Kidney (tissue), 14 donors: Measurements from ENCODE around the gene ZNF672. TPM values are rescaled to one million over a fixed set of nuclear protein-coding genes. Genes with fewer than 3 reads are reported as not detected.

Source experiments
- DNase-seq, 5 donors: peaks; one replicate each; pipeline ENCODE4 v3.0.0-alpha.2; 2013 to 2020
- FAIRE-seq: peaks from 2 replicates; lab custom pipeline; 2012; peaks lifted over from hg19 to GRCh38; lab: Jason Lieb, UNC
- H3K27ac ChIP-seq, 2 donors: one replicate each; pipeline ENCODE4 v1.7.0; 2013; ENCODE audit warnings: low read depth in 2 of 2, low read length in 2 of 2, inconsistent platforms in 1 of 2
- H3K27me3 ChIP-seq: one replicate; pipeline ENCODE4 v1.7.1; 2013; ENCODE audit warnings: low read length, inconsistent platforms; ENCODE audit not compliant: control insufficient read depth, insufficient read depth
- H3K36me3 ChIP-seq, 3 donors: one replicate each; pipeline versions ENCODE4 v1.7.0 to v1.7.1; 2013; ENCODE audit warnings: low read length in 3 of 3, control low read depth in 1 of 3, inconsistent platforms in 1 of 3; ENCODE audit not compliant: insufficient read depth in 3 of 3, control insufficient read depth in 2 of 3
- H3K4me1 ChIP-seq, 3 donors: one replicate each; pipeline versions ENCODE4 v1.7.0 to v1.7.1; 2013; ENCODE audit warnings: low read length in 3 of 3, inconsistent platforms in 1 of 3, low read depth in 1 of 3; ENCODE audit not compliant: control insufficient read depth in 2 of 3, insufficient read depth in 2 of 3
- H3K4me3 ChIP-seq, 3 donors: one replicate each; pipeline versions ENCODE4 v1.7.0 to v1.8.1; 2013; ENCODE audit warnings: low read length in 3 of 3, control low read depth in 1 of 3, inconsistent platforms in 1 of 3
- H3K9ac ChIP-seq, 3 donors: one replicate each; pipeline versions ENCODE4 v1.7.0 to v1.7.1; 2013; ENCODE audit warnings: low read length in 3 of 3, control low read depth in 1 of 3, inconsistent platforms in 1 of 3
- H3K9me3 ChIP-seq, 3 donors: one replicate each; pipeline versions ENCODE4 v1.7.0 to v1.7.1; 2013; ENCODE audit warnings: low read length in 3 of 3, control low read depth in 1 of 3, inconsistent platforms in 1 of 3; ENCODE audit not compliant: control insufficient read depth in 2 of 3, insufficient read depth in 1 of 3
- intact Hi-C: fragments of 100-400 bp; cut with DNase I; formaldehyde crosslinking; loops from one replicate; pipeline ENCODE4 v1.11.1; 2022
- polyA plus RNA-seq: library from polyadenylated mRNA; stranded (reverse); fragments of 350-450 nt; fragmentation: Illumina TruSeq; extraction: RNeasy Lipid Tissue Mini Kit (QIAGEN cat#74804); gene quantifications from one replicate; pipeline ENCODE4 v1.2.3, GENCODE V29; 2014; ENCODE audit warnings: low read depth, low replicate concordance; ENCODE audit not compliant: insufficient read depth
- total RNA-seq: library from RNA; stranded (reverse); fragmentation: NEBNext Ultra II Directional; extraction: Animal tissue kit (Norgen Biotek cat#: 25700); gene quantifications from one replicate; pipeline ENCODE4 v1.2.1, GENCODE V29; 2021
- TF ChIP-seq, protein P1 (sequence below): IDR thresholded peaks from 3 replicates; pipeline ENCODE4 v1.5.1; 2012; ENCODE audit warnings: mild to moderate bottlenecking, moderate library complexity, borderline replicate concordance; ENCODE audit not compliant: insufficient read depth; ENCODE audit errors: extremely low read depth
- donor health status: control.
- donor health status: control.
- donor health status: control.
- donor health status: control.
- donor health status: control.
- donor health status: DM: yes; HTN: yes; CAD: no.
- donor health status: Normal renal cell carcinoma (clear cell type).

Gene ZNF672
- total and polyA plus RNA-seq, 2 donors from 2014 or later = 25.0 to 28.6 TPM

DNA sequence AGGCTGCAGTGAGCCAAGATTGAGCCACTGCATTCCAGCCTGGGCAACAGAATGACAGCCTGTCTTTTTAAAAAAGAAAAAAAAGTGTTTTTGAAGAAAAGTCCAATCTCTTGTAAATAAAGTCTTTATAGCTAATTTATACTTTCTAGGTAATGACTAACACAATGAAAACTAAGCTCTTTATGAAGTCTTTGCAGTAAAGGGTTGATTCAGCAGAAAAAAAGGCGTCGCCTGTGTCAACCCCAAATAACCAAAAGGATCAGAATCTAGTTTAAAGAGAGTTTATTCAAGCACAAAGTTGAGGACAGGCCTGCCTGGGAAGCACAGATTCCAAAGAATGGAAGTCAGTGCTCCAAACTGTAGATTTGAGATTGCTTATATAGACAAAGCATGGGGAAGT is 53.7 kb downstream of the ZNF672 start:
- no peaks in the 10 kb centered on the region for H3K36me3 ChIP-seq
- no peak overlapping the region for H3K4me3 ChIP-seq
- H3K4me1 ChIP-seq = no peaks in the 10 kb centered on the region
- DNase-seq = no peak
- H3K27ac ChIP-seq = no peak overlapping the region
- TF ChIP-seq, protein P1, sequence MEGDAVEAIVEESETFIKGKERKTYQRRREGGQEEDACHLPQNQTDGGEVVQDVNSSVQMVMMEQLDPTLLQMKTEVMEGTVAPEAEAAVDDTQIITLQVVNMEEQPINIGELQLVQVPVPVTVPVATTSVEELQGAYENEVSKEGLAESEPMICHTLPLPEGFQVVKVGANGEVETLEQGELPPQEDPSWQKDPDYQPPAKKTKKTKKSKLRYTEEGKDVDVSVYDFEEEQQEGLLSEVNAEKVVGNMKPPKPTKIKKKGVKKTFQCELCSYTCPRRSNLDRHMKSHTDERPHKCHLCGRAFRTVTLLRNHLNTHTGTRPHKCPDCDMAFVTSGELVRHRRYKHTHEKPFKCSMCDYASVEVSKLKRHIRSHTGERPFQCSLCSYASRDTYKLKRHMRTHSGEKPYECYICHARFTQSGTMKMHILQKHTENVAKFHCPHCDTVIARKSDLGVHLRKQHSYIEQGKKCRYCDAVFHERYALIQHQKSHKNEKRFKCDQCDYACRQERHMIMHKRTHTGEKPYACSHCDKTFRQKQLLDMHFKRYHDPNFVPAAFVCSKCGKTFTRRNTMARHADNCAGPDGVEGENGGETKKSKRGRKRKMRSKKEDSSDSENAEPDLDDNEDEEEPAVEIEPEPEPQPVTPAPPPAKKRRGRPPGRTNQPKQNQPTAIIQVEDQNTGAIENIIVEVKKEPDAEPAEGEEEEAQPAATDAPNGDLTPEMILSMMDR = no peak
- H3K9ac ChIP-seq = no peak overlapping the region
- no peaks in the 10 kb centered on the region for H3K27me3 ChIP-seq
- FAIRE-seq = no peak
- intact Hi-C loops = no loop called here
- no peaks in the 10 kb centered on the region for H3K9me3 ChIP-seq

- no peak for FAIRE-seq
- Histone ChIP-seq H3K9me3 (no peaks in the 10 kb centered on the region), H3K9ac (no peak overlapping the region), H3K4me1 (no peaks in the 10 kb centered on the region), H3K4me3 (no peak overlapping the region), H3K27ac (no peak overlapping the region), H3K27me3 (no peaks in the 10 kb centered on the region), H3K36me3 (no peaks in the 10 kb centered on the region)
- DNase-seq = no peak
- intact Hi-C loops = no loop called here
- TF ChIP-seq, protein P1 = no peak
Observed at GRCh38 chr1:248892590-248892989, 54.6 kb downstream of the ZNF672 start.

DNA sequence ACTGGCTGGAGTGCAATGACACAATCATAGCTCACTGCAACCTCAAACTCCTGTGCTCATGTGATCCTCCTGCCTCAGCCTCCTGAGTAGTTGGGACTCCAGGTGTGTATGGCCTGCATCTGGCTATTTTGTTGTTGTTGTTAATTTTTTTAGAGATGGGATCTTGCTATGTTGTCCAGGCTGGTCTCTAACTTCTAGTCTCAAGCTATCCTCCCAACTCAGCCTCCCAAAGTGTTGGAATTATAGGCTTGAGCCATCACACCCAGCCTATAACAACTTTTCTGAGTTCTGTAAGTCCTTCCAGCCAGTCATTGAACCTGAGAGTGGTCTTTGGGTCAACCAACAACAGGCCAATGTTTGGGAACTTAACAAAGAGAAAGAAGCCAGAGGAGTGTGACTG is 56.8 kb downstream of the ZNF672 start:
- intact Hi-C loops = no loop called here
- Histone ChIP-seq H3K27me3 (no peaks in the 10 kb centered on the region), H3K9me3 (no peaks in the 10 kb centered on the region), H3K36me3 (no peaks in the 10 kb centered on the region), H3K27ac (no peak overlapping the region), H3K4me1 (no peaks in the 10 kb centered on the region), H3K9ac (no peak overlapping the region), H3K4me3 (no peak overlapping the region)
- DNase-seq (no peak), FAIRE-seq (no peak)
- TF ChIP-seq, protein P1 = no peak
